ENCODE measurements around the gene RAET1E. TPM values are rescaled to one million over a fixed set of nuclear protein-coding genes. Genes with fewer than 3 reads are reported as not detected.
"Not testable (repeated sequence)": the region's sequence is repeated elsewhere in the genome, so short reads cannot be mapped to it uniquely, and the experiment has no call there.

Gene RAET1E
- total RNA-seq, 1 donor from 2014 or later = 4.1 TPM

DNA sequence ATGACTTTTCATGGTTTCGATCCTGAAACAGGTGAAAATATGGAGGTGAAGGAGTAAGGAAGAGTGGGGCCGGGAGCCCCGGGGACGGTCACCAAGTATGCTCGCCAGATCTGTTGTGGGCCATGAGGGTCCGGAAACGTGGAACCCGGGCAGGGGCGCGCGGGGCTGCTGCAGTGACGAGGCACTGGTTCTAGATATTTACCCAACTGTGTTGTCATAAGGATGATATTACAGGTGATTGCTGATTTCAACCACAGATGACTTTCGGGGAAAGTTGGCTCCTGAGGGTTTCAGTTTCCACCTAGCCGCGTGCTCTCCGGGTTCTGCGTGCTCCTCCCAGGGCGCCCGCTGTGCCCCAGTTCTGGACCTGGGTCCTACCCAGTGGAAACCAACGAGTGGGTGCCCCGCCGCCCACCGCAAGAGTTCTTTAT lies 12.8 kb upstream of the RAET1E start:
- no peak for DNase-seq (ENCODE audit: low read depth)

DNA sequence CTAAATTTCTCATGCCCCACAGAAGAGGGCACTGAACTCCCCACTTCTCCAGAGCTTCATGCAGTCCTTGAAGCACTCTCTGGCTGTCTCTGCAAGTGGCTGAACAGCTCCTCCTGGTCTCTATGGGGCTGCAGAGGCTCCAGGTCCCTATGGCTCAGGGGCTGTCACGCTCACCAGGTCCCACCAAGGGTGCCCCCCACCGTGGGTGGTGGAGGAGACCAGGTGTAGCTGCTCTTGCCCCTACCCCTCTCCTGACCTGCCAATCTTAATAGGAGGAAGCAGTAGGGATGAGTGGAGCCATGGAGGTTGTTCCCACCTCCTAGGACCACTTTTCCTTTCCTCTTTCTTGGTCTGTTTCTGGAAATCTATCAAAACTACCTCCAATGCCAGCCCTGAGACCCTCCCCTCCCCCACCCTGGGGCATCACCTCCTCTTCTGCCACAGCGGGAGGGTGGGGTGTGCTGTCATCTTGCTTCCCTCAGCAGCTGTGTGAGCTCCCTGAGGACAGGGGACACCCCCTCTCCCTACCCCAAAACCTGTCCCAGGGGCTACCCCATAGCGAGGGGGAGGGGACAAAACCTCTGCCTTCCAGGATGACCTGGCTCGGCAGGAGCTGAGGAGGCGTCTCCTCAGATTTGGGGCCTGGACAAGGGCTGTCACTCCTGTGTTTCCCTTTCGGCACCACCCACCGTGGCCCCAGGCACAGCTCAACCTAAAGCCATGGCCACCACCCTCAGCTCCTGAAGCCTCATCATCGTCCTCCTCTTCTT lies 12.0 kb upstream of the RAET1E start:
- no peak for DNase-seq (ENCODE audit: low read depth)

DNA sequence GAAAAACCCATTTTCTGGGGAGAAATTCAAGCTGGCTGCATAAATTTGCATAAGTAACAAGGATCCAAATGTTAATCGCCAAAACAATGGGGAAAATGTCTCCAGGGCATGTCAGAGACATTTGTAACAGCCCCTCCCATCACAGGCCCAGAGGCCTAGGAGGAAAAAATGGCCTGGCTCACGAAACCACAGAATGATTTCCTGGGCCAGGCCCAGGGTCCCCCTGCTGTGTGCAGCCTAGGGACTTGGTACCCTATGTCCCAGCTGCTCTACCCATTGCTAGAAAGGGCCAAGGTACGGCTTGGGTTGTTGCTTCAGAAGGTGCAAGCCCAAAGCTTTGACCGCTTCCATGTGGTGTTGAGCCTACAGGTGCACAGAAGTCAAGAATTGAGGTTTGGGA lies 10.6 kb upstream of the RAET1E start:
- DNase-seq (ENCODE audit: low read depth) = not testable (repeated sequence)

DNA sequence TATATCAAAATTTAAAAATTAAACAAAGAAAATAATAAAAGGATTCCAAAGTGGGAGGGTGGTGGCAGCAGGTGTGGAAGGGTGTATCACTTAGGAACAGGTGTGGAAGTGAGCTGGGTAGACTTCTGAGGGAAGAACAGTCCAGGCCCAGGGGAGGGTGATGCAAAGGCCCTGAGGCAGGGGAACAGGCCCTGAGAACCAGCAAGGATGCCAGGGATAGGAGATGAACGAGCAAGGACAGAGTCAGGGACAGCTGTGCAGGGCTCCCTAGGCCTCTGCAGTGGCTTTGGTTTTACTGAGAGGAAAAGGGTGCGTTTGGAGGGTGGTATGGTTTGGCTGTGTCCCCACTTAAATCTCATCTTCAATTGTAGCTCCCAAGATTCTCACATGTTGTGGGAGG lies 9.4 kb upstream of the RAET1E start:
- no peak for DNase-seq (ENCODE audit: low read depth)

DNA sequence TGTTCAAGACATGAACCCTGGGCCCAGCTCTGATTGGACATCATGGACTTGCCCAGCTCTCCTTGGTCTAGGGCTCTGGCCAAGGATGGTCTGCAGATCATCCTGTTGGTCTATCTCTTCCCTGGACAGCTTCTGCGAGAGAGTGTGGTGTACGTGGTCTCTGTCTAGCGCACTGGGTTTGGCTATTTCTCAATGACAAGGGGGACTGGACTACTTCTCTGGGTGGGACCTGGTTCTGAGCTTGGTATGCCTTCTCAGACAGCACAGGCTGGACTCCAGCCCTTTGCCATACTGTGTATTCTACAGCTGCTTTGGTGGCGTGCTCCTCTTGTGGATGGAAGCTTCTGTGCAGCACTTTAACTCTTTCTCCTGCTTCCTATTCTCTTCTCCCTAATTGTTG lies 8.5 kb upstream of the RAET1E start:
- DNase-seq (ENCODE audit: low read depth) = no peak

DNA sequence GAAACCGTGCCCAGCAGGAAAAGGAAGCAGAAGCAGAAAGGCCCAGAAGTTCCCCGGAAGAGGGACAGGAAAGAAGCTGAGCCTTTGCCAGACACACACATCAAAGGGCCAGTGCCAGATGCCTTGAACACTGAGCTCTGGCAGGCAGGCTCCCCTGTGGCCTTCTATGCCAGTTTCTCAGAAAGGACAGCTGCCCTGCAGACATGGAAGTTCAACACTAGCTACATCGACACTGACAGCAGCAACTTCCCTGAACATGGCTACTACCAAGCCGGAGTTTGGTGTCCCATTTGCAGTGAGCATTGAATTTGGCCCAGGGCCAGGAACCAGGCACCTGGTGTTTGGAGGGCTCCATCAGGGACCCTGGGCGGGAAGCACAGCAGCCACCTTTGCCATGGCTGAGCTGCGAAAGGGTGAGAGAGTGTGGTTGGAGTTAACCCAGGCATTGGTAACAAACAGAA lies 8.0 kb upstream of the RAET1E start:
- DNase-seq (ENCODE audit: low read depth) = no peak

DNA sequence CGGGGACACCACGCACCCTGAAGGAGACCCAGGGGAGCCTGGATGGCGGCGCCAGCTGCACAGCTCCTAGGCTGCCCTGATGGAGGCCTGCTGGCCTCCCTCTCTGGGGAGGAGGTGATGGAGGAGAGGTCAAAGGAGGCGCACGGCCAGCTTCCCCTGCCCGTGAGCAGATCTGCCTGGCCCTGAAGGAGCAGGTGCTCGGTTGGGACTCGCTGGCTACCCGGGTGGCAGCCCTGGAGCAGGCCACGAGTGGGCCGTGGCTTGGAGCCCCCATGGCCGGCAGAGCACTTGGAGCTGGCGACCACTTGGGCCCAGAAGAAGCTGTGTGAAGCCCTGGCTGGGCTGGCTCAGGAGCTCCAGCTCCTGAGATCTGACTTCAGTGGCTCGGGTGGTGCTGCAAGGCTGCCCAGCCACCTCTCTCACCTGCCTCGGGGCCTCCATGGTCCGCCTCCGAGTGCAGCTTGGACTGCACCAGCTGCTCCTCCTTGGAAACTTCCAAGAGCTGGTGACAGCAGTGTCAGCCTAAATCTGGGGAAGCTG lies 7.5 kb upstream of the RAET1E start:
- DNase-seq (ENCODE audit: low read depth) = no peak

DNA sequence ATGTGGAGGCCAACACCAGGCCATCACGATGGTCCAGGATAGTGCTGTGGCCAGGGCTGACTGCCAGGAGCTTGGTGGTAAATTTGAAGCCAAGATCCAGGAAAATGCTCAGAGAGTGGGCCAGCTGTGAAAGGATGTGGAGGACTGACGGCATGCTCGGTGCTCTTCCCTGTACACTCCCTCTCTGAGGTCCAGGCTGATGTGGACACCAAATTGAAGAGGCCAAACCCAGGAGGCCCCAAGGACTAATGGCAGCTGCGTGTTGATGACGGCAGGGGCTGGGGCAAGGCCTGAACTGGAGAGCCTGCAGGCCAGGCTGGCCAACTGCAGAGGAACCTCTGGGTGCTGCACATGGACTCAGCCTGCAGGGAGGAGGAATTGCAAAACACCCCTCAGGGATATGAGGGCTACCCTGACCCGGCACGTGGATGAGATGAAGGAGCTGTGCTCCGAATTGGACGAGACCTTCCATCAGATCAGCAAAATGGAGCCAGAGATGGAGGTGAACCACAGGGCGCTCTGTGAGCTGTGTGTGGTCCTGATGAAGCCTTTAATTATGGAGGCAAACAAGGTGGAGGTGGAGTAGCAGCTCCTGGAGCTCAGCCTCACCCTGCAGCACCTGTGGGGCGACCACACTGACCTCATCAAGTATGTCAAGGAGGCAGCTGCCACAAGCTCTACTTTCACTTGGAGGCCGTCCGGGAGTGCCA lies 6.9 kb upstream of the RAET1E start:
- no peak for DNase-seq (ENCODE audit: low read depth)

DNA sequence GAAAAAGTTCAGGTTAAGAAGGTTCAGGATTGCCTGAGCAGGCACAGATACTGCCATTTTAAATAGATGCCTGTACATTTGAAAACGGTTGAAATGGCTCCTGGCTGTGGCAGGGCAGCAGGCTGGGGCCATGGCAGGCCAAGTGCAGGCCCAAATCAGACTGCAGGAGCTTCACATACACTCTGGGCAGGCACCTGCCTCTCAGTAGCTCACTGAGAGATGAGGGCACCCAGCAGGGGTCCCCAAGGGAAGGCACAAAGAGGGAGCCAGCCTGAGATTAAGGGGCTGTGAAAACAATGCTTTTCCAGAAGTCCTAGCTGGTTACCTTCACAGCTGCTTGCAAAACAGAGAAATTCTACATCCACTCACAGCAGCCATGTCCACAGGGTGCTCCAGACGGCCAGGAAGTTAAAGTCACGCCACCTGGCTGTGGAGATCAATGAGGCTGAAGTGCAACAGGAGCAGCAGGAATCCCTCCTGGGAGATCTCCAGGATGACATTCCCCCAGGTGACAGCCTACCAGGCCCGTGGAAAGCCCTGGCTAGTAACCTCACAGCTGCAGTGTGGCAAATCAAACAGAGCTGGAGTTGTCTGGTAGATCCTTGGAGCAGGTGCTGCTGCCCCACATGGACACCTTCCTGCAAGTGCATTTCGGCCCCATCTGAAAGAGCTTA lies 6.2 kb upstream of the RAET1E start:
- DNase-seq (ENCODE audit: low read depth) = no peak

DNA sequence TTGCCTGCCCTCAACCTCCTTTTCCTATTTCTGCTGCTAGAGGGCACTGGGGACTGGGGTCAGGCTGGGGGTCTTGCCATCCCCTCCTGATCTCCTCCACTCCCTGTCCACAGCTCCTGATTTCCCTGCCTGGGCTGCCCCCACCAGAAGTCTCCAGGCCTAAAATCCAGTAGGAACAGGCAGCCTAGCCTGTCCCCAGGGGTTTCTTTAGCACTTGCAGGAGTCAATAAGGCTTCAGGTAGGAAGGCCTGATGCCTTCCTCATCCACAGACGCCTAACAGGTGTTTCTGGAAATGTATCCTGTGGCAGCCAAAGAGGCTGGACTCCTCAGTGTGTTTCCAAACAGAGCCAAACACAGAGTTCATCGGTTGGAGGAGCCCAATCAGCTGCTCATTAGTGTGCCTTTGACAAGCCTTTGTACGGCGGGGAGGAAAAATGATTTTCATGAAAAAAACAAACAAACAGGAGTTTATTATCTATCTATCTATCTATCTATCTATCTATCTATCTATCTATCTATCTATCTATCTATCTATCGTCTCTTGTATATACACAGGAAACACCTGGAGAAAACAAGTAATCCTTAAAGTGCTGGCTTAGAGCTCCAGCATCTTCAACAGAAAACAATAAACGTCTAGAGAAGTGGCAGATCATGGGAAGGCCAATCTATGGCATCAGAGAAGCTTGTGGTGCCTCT lies 3.7 kb upstream of the RAET1E start:
- no peak for DNase-seq (ENCODE audit: low read depth)

DNA sequence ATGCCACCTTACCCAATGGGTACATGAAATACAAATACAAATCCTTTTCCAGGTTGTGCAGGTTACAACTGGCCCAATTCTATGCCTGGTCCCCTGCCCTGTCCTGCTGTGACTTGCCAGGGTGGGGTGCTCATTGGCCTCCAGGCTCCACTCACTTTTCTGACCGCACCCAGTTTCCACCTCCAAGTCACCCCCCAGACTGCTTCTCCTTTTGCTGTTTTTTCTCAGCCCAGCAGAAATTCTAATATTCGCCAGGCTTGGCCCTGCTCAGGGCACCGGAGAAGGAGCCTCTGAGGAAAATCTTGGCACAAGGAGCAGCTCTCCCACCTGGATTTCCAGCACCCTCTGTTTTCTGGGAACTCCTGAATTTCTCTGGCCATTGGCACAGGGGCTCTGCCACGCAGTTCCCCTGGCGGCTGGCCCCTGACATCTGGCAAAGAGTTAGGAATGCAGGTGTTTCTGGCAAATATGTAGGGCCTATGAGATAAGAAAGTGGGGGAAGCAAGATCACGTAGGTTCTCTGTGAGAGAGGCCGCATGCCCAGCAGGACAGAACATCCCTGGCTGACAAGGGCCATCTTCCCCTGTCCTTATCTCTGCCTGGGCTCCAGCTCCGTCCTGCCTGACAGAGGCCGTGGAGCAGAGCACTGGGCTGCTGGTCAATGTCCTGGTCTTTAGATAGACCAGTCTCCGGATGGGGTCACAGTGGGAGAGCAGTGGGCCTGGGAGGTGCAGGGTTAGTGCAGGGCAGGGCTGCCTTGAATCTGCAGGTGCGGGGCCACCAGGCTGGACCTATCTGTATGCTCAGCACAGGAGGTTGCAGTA lies 2.9 kb upstream of the RAET1E start:
- DNase-seq (ENCODE audit: low read depth) = no peak

DNA sequence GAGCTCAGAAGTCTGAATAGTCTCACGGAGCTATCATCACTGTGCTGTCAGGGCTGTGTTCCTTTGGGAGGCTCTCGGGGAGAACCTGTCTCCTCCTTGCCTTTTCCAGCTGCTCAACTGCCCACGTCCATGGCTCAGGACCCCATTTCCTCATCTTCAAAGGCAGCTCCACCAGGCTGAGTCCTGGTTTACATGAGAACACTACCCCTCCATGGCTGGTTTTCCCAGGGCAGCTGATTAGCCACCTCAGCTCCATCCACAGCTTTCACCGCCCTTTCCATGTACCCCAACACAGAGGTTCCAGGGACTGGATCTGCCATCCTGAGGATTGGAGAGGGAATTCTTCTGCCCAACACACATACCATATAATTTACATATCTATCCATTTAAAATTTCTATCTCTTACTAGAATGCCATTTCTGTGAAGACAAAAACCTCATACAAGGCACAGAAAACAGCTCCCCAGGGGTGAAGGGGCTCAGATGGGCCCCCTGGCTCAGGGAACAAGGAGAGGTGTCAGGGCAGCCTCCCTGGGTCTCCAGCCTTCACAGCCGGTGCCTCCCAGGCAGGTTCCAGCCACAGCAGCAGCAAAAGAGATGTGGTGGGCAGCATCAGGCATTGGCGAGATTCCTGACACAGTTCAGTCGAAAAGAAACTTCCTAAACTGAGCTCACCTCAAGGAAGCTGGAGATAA lies 2.2 kb upstream of the RAET1E start:
- no peak for DNase-seq (ENCODE audit: low read depth)

DNA sequence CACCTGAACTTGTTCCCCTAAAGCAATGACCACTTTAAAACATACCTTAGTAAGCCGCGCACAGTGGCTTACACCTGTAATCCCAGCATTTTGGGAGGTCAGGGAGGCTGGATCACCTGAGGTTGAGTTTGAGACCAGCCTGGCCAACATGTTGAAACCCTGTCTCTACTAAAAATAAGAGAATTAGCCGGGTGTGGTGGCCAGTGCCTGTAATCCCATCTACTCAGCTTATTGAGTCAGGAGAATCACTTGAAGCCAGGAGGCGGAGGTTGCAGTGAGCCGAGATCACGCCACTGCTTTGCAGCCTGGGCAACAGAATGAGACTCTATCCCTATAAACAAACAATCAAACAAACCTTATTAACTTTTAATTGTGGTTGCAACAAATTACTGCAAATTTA lies 1.6 kb upstream of the RAET1E start:
- DNase-seq (ENCODE audit: low read depth) = no peak

DNA sequence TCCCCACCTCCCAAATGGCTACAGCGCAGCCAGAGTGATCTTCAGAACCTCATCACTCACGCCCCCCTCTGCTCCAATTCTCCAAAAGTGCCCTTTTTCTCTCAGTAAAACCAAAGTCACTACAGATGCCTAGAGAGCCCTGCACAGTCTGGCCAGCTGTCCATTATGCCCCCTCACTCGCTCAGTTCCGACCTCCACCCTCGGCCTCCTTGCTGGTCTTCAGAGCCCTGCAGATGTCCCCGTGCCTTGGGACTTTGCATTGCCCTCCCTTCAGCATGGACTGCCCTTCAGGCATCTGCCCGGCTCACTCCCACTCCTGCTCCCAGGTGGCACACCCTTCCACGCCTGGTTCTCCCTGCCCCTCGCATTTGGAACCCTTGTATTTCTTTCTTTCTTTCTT lies 1.1 kb upstream of the RAET1E start:
- DNase-seq (ENCODE audit: low read depth) = no peak

DNA sequence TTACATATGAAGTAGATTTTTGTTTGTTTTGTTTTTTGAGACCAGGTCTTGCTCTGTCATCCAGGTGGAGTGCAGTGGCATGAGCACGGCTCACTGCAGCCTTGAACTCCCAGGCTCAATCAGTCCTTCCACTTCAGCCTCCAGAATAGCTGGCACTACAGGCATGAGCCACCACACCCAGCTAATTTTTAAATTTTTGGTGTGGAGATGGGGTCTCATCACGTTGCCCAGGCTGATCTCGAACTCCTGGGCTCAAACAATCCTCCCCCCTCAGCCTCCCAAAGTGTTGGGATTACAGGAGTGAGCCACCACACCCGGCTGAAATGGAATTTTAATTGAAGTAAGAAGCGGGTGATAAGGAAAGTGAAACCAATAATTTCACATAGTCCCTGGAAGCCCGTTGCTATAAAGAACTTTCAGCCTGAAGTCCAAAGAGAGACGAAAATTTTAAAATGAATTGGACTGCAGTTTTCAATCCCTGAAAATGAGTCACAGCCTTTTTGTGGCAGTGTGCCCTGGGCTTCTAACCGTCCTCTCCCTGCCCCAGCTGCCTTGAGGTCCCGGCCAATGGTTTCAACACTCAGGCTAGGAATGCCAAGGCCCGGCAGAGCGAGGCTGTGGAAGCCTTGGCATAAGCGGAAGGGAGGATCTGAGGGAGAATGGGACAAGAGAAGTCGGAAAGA lies 757 bp downstream of the RAET1E start:
- DNase-seq (ENCODE audit: low read depth) = peak; percentile 97

DNA sequence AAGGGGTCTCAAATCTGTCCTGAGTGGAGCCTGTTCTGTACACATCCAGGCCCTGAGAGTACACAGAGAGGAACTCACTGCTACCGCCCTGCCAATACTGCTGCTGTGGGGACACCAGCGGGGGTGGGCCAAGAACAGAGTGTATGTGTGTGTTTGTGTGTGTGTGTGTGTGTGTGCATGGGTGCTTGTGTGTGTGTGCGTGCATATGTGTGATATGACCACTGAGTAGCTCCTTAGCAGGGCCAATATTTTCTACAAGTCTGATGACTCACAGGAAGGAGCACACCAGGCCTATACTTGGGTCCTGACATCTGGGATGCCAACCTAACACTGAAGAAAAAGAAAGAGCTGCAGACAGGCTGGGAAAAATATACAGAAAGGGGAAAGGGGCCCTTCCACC lies 1.4 kb downstream of the RAET1E start:
- DNase-seq (ENCODE audit: low read depth) = peak; percentile 45

DNA sequence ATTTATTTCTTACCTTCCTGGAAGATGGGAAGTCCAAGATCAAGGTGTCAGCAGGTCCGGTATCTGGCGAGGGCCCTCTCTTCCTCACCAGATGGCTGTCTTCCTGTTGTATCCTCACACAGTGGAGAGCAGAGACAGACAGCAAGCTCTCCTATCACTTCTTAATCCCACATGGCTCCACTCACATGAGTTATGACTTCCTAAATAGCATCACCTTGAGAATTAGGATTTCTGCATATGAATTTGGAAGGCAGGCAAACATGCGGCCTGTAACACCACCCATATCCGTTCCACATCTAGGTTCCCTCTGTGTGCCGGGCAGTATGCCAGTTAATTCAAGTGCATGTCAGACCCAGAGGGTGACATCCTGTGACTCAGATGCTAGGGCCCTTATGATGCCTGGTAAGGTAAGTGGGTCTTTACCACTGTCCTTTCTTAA lies 2.1 kb downstream of the RAET1E start:
- peak; percentile 62 for DNase-seq (ENCODE audit: low read depth)

DNA sequence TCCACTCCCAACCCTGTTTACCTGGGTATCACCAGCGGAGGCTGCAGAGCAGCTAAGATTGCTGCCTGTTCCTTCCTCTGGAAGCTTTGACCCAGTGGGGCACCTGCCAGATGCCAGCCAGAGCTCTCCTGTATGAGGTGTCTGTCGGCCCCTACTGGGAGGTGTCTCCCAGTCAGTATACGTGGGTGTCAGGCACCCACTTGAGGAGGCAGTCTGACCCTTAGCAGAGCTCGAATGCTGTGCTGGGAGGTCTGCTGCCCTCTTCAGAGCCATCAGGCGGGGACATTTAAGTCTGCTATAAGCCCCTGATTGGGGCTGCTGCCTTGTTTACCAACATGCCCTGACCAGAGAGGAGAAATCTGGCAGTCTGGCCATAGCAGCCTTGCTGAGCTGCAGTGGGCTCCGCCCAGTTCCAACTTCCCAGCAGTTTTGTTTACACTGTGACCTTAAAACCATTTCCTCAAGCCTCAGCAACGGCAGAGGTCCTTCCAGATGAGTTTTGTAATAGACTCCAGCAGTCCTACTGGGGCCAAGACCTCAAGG lies 2.8 kb downstream of the RAET1E start:
- DNase-seq (ENCODE audit: low read depth) = peak; percentile 62

DNA sequence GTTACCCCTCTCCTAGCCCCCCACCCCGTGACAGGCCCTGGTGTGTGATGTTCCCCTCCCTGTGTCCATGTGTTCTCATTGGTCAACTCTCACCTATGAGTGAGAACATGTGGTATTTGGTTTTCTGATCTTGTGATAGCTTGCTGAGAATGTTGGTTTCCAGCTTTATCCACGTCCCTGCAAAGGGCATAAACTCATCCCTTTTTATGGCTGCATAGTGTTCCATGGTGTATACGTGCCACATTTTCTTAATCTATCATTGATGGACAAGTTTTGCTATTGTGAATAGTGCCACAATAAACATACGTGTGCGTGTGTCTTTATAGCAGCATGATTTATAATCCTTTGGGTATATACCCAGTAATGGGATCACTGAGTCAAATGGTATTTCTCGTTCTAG lies 6.0 kb downstream of the RAET1E start:
- DNase-seq (ENCODE audit: low read depth) = not testable (repeated sequence)
